Esophagus squamous epithelium (tissue), 5 donors: ENCODE data around the gene RNLS. TPM values are rescaled to one million over a fixed set of nuclear protein-coding genes. Genes with fewer than 3 reads are reported as not detected.
"Not testable (repeated sequence)": the region's sequence is repeated elsewhere in the genome, so short reads cannot be mapped to it uniquely, and the experiment has no call there.

ENCODE experiments used
- DNase-seq: peaks from one replicate; lab custom pipeline; 2025; lab: John Stamatoyannopoulos, UW
- H3K27ac ChIP-seq, 4 donors: fragments of 200-600 bp; sonication (generic); one replicate each; pipeline ENCODE4 v1.5.1; 2016 to 2019; ENCODE audit warnings: mild to moderate bottlenecking in 1 of 4
- H3K27me3 ChIP-seq, 4 donors: fragments of 200-600 bp; sonication (generic); 1 replicate in 3 of 4; 2 replicates in 1 of 4; pipeline versions ENCODE4 v1.5.1 to v1.6.0; 2017 to 2021; ENCODE audit warnings: antibody characterized with exemption in 1 of 4
- H3K36me3 ChIP-seq, 3 donors: fragments of 200-600 bp; sonication (generic); one replicate each; pipeline ENCODE4 v1.5.1; 2016 to 2019
- H3K4me1 ChIP-seq, 3 donors: fragments of 200-600 bp; sonication (generic); one replicate each; pipeline ENCODE4 v1.5.1; 2017 to 2019
- H3K4me3 ChIP-seq, 4 donors: fragments of 200-600 bp; sonication (generic); 1 replicate in 3 of 4; 2 replicates in 1 of 4; pipeline ENCODE4 v1.5.1; 2016 to 2019; ENCODE audit warnings: mild to moderate bottlenecking in 2 of 4, moderate library complexity in 1 of 4
- H3K9me3 ChIP-seq, 3 donors: fragments of 200-600 bp; sonication (generic); one replicate each; pipeline ENCODE4 v1.5.1; 2016 to 2019
- CTCF ChIP-seq, 6 experiments: fragments of 450-650 bp in 4 of 6; fragments of 200-600 bp in 2 of 6; sonication (generic) in 2 of 6; IDR thresholded peaks; one replicate each; pipeline ENCODE4 v1.5.1; 2016 to 2019; ENCODE audit warnings: antibody characterized with exemption in 6 of 6, mild to moderate bottlenecking in 4 of 6, moderate library complexity in 4 of 6
- POLR2A ChIP-seq, 4 donors: fragments of 450-650 bp; IDR thresholded peaks; one replicate each; pipeline ENCODE4 v1.6.1; 2017; ENCODE audit warnings: antibody characterized with exemption in 4 of 4, mild to moderate bottlenecking in 4 of 4, moderate library complexity in 3 of 4
- WGBS, 2 donors: methylation state at CpG; one replicate each; pipeline ENCODE4 v1.1.5; 2018; 5-methylcytosine and 5-hydroxymethylcytosine counted together
- intact Hi-C: fragments of 100-400 bp; cut with DNase I; formaldehyde crosslinking; loops from one replicate; pipeline ENCODE4 v1.15.0; 2022
- total RNA-seq, 4 donors: library from RNA; depleted of rRNA; stranded (reverse); fragments of >200 nt; gene quantifications; one replicate each; pipeline ENCODE4 v1.1.0, GENCODE V29; 2016
- donor health status: DM: yes; HTN: yes; CAD: no.

Gene RNLS
- total RNA-seq, 4 donors from 2014 or later, result 7.9 to 13.5 (median 10.5) TPM

- Histone ChIP-seq H3K27me3 (no peaks in the 10 kb centered on the region), H3K4me1 (no peaks in the 10 kb centered on the region), H3K27ac (no peak overlapping the region), H3K36me3 (no peaks in the 10 kb centered on the region), H3K9me3 (no peaks in the 10 kb centered on the region), H3K4me3 (no peak overlapping the region)
- WGBS, 2 donors, result 65 to 80% methylated on average over 8 of the region's 8 CpGs
- intact Hi-C loops, result no loop called here
- TF ChIP-seq POLR2A (IDR thresholded peaks at IDR 0.05), result no peak
- TF ChIP-seq CTCF (IDR thresholded peaks at IDR 0.05), result no peak
- no peak for DNase-seq
Observed at GRCh38 chr10:88372051-88372715, 210.9 kb downstream of the RNLS start.

GRCh38 chr10:88370713-88371112 is 212.4 kb downstream of the RNLS start:
- H3K9me3 ChIP-seq, result no peaks in the 10 kb centered on the region
- H3K4me1 ChIP-seq, result no peaks in the 10 kb centered on the region
- TF ChIP-seq CTCF (IDR thresholded peaks at IDR 0.05) (no peak), POLR2A (IDR thresholded peaks at IDR 0.05) (no peak)
- WGBS, 2 donors, result 71 to 80% methylated on average over 2 of the region's 2 CpGs
- DNase-seq, result no peak
- intact Hi-C loops, result no loop called here
- no peaks in the 10 kb centered on the region for H3K27me3 ChIP-seq
- H3K36me3 ChIP-seq, result no peaks in the 10 kb centered on the region
- H3K27ac ChIP-seq, result no peak overlapping the region
- H3K4me3 ChIP-seq, result no peak overlapping the region

GRCh38 chr10:88366772-88367171 is 216.3 kb downstream of the RNLS start:
- no peak for DNase-seq
- H3K27ac ChIP-seq, result no peak overlapping the region
- no peaks in the 10 kb centered on the region for H3K36me3 ChIP-seq
- H3K4me1 ChIP-seq, result no peaks in the 10 kb centered on the region
- TF ChIP-seq CTCF (IDR thresholded peaks at IDR 0.05) (no peak), POLR2A (IDR thresholded peaks at IDR 0.05) (no peak)
- WGBS, 2 donors, result 95 to 100% methylated on average over 2 of the region's 2 CpGs
- intact Hi-C loops, result no loop called here
- H3K4me3 ChIP-seq, result no peak overlapping the region
- H3K9me3 ChIP-seq, result no peaks in the 10 kb centered on the region
- no peaks in the 10 kb centered on the region for H3K27me3 ChIP-seq

GRCh38 chr10:88361995-88362807 is 220.9 kb downstream of the RNLS start:
- H3K4me1 ChIP-seq, result no peaks in the 10 kb centered on the region
- no peaks in the 10 kb centered on the region for H3K27me3 ChIP-seq
- intact Hi-C loops, result no loop called here
- no peak for DNase-seq
- TF ChIP-seq POLR2A (IDR thresholded peaks at IDR 0.05) (no peak), CTCF (IDR thresholded peaks at IDR 0.05) (no peak)
- no peak overlapping the region for H3K27ac ChIP-seq
- H3K9me3 ChIP-seq, result no peaks in the 10 kb centered on the region
- no peaks in the 10 kb centered on the region for H3K36me3 ChIP-seq
- 88 to 92% methylated on average over 7 of the region's 7 CpGs for WGBS, 2 donors
- no peak overlapping the region for H3K4me3 ChIP-seq

GRCh38 chr10:88361494-88361893 is 221.6 kb downstream of the RNLS start:
- Histone ChIP-seq H3K4me1 (no peaks in the 10 kb centered on the region), H3K36me3 (no peaks in the 10 kb centered on the region), H3K27ac (no peak overlapping the region), H3K27me3 (no peaks in the 10 kb centered on the region), H3K9me3 (no peaks in the 10 kb centered on the region), H3K4me3 (no peak overlapping the region)
- intact Hi-C loops, result no loop called here
- 70 to 88% methylated on average over 2 of the region's 2 CpGs for WGBS, 2 donors
- TF ChIP-seq CTCF (IDR thresholded peaks at IDR 0.05), result no peak
- TF ChIP-seq POLR2A (IDR thresholded peaks at IDR 0.05), result no peak
- no peak for DNase-seq

- H3K4me1 ChIP-seq, intact Hi-C loops, H3K4me3 ChIP-seq, H3K27me3 ChIP-seq, H3K27ac ChIP-seq, H3K9me3 ChIP-seq, DNase-seq, H3K36me3 ChIP-seq: not testable (repeated sequence)
- WGBS, 2 donors, result 76 to 96% methylated on average over 6 of the region's 12 CpGs
Observed at GRCh38 chr10:88355750-88356149, 227.4 kb downstream of the RNLS start.
